GM12878 (cell line): ENCODE measurements around the gene LAMB4. TPM values are rescaled to one million over a fixed set of nuclear protein-coding genes. Genes with fewer than 3 reads are reported as not detected.

Experiments
- ATAC-seq: fragments of 200-7000 bp; cut with Tn5 transposase; 3 replicates; pipeline ENCODE4 v1.9.1; 2020; ENCODE audit warnings: mild to moderate bottlenecking, moderate library complexity
- BruUV-seq: library from RNA; stranded (reverse); fragments of 400-500 nt; replicated peaks from 2 replicates; lab custom pipeline; 2021; lab: Mats Ljungman, UMichigan
- CTCF ChIA-PET: fragments of 300-600 bp; sonication (Branson Sonifier 250); formaldehyde crosslinking; extraction: SDS; loops from one replicate; lab custom pipeline; 2021; ENCODE audit warnings: inconsistent platforms; lab: Yijun Ruan, JAX
- POLR2A ChIA-PET: fragments of 350-600 bp; formaldehyde crosslinking; extraction: SDS; loops from one replicate; lab custom pipeline; 2021; ENCODE audit warnings: inconsistent platforms; lab: Charles Lee
- RAD21 ChIA-PET: fragments of 300-600 bp; sonication (Branson Sonifier 250); formaldehyde crosslinking; loops from one replicate; lab custom pipeline; 2023; ENCODE audit warnings: antibody characterized with exemption; ENCODE audit not compliant: unreplicated experiment; lab: Charles Lee
- SMC1A ChIA-PET: fragments of 300-600 bp; sonication (Branson Sonifier 250); formaldehyde crosslinking; loops from one replicate; lab custom pipeline; 2023; ENCODE audit not compliant: unreplicated experiment, uncharacterized antibody; lab: Charles Lee
- DNase-seq: peaks from one replicate; pipeline ENCODE4 v3.0.0-alpha.2; 2011; ENCODE audit warnings: low read depth, low spot score
- FAIRE-seq: peaks from 3 replicates; lab custom pipeline; 2011; peaks lifted over from hg19 to GRCh38; lab: Jason Lieb, UNC
- H2AFZ ChIP-seq: 2 replicates; pipeline ENCODE4 v1.6.0; 2011; ENCODE audit warnings: low read depth, low read length, control low read depth; ENCODE audit not compliant: control insufficient read depth
- H3K27ac ChIP-seq: 2 replicates; pipeline ENCODE4 v1.5.1; 2011; ENCODE audit warnings: control low read depth; ENCODE audit not compliant: control insufficient read depth, insufficient read depth
- H3K27me3 ChIP-seq, 2 experiments: replicated peaks in 1 of 2; 2 replicates each; pipeline versions ENCODE4 v1.6.0 to v1.6.1; 2011; ENCODE audit warnings: low read length in 1 of 2; ENCODE audit not compliant: control insufficient read depth in 2 of 2, insufficient read depth in 2 of 2
- H3K36me3 ChIP-seq, 2 experiments: 2 replicates each; pipeline ENCODE4 v1.5.1; 2011; ENCODE audit warnings: low read length in 1 of 2; ENCODE audit not compliant: control insufficient read depth in 2 of 2, insufficient read depth in 2 of 2
- H3K4me1 ChIP-seq: 2 replicates; pipeline ENCODE4 v1.6.1; 2011; ENCODE audit warnings: mild to moderate bottlenecking, low read length, moderate library complexity, mixed read lengths; ENCODE audit not compliant: control insufficient read depth, insufficient read depth
- H3K4me2 ChIP-seq: 2 replicates; pipeline ENCODE4 v1.6.0; 2011; ENCODE audit warnings: control low read depth; ENCODE audit not compliant: control insufficient read depth, insufficient read depth
- H3K4me3 ChIP-seq: fragments of 200-600 bp; sonication (generic); 2 replicates; pipeline ENCODE4 v1.5.1; 2016
- H3K79me2 ChIP-seq: 2 replicates; pipeline ENCODE4 v1.6.0; 2011; ENCODE audit warnings: low read length; ENCODE audit not compliant: control insufficient read depth, insufficient read depth
- H3K9ac ChIP-seq: 2 replicates; pipeline ENCODE4 v1.8.0; 2011; ENCODE audit warnings: low read length, control low read depth, mixed read lengths; ENCODE audit not compliant: control insufficient read depth, insufficient read depth
- H3K9me3 ChIP-seq: replicated peaks from 3 replicates; pipeline ENCODE4 v1.5.1; 2011; ENCODE audit warnings: mild to moderate bottlenecking, low read length; ENCODE audit not compliant: control insufficient read depth, insufficient read depth
- H4K20me1 ChIP-seq: 2 replicates; pipeline ENCODE4 v1.6.0; 2011; ENCODE audit not compliant: control insufficient read depth, insufficient read depth
- CBX5 ChIP-seq: sonication (generic); IDR thresholded peaks from 2 replicates; pipeline ENCODE4 v1.6.1; 2016; ENCODE audit warnings: low read depth, moderate library complexity, mild to moderate bottlenecking, inconsistent platforms
- CHD1 ChIP-seq: IDR thresholded peaks from 2 replicates; pipeline ENCODE4 v1.6.1; 2012; ENCODE audit warnings: low read depth, low read length, improper control_type of control experiment
- GABPA ChIP-seq: IDR thresholded peaks from 2 replicates; pipeline ENCODE4 v1.6.1; 2014; ENCODE audit warnings: antibody characterized with exemption, low read depth, mild to moderate bottlenecking, inconsistent platforms
- HCFC1 ChIP-seq: fragments of 150-350 bp; IDR thresholded peaks from 2 replicates; pipeline ENCODE4 v1.6.1; 2014; ENCODE audit warnings: low read length
- MEF2A ChIP-seq: IDR thresholded peaks from 2 replicates; pipeline ENCODE4 v1.6.1; 2011; ENCODE audit warnings: low read depth, mild to moderate bottlenecking, low read length, moderate library complexity; ENCODE audit not compliant: insufficient read depth
- RUNX3 ChIP-seq: IDR thresholded peaks from 2 replicates; pipeline ENCODE4 v1.6.1; 2012; ENCODE audit warnings: low read length, inconsistent platforms
- ZNF207 ChIP-seq: fragments of 450-650 bp; IDR thresholded peaks from 2 replicates; pipeline ENCODE4 v1.6.1; 2014; ENCODE audit warnings: antibody characterized with exemption, mild to moderate bottlenecking, borderline replicate concordance
- WGBS: methylation state at CpG from one replicate; pipeline ENCODE4 v1.1.6; 2016; ENCODE audit warnings: low lambda C conversion rate; ENCODE audit not compliant: insufficient replicate concordance, insufficient coverage; ENCODE audit errors: missing lambda C conversion rate; 5-methylcytosine and 5-hydroxymethylcytosine counted together
- in situ Hi-C: fragments of 300-500 bp; cut with MboI; formaldehyde crosslinking; loops from 9 replicates; pipeline ENCODE4 v1.14.3; 2018; ENCODE audit warnings: mixed read lengths
- intact Hi-C: fragments of 100-400 bp; cut with micrococcal nuclease; formaldehyde crosslinking; loops from one replicate; pipeline ENCODE4 v1.14.2; 2022; ENCODE audit not compliant: unreplicated experiment
- polyA plus RNA-seq, 11 experiments: library from polyadenylated mRNA; depleted of rRNA in 4 of 11; unstranded in 6 of 11; stranded (reverse) in 5 of 11; fragments of >200 nt; fragmentation: Nextera tagmentation in 4 of 11; fragmentation: Illumina TruSeq in 1 of 11; extraction: Ambion mirVana in 4 of 11; extraction: Trizol in 1 of 11; gene quantifications; 1 replicate in 1 of 11; 2 replicates in 10 of 11; pipeline versions ENCODE4 v1.2.1 to v1.2.3, GENCODE V29; 2011 to 2016; ENCODE audit warnings: inconsistent platforms in 2 of 11, missing spikeins in 2 of 11, low read depth in 1 of 11
- total RNA-seq, 4 experiments: library from RNA; depleted of rRNA in 3 of 4; stranded (reverse); fragments of >200 nt in 3 of 4; fragmentation: Illumina TruSeq in 1 of 4; extraction: Trizol in 1 of 4; gene quantifications; 2 replicates each; pipeline versions ENCODE4 v1.2.1 to v1.2.3, GENCODE V29; 2013 to 2021
- TF ChIP-seq, protein P1 (sequence below), 3 experiments: IDR thresholded peaks in 2 of 3; conservative IDR thresholded peaks in 1 of 3; 2 replicates each; pipeline ENCODE4 v1.5.1; 2011; ENCODE audit warnings: low read depth in 3 of 3, low read length in 3 of 3, mild to moderate bottlenecking in 3 of 3, control low read depth in 2 of 3, moderate library complexity in 2 of 3, inconsistent platforms in 1 of 3, mixed read lengths in 1 of 3; ENCODE audit not compliant: control insufficient read depth in 2 of 3, insufficient read depth in 1 of 3; ENCODE audit errors: extremely low read depth in 1 of 3
- TF ChIP-seq, protein P2 (sequence below): IDR thresholded peaks from 2 replicates; pipeline ENCODE4 v1.6.1; 2011; ENCODE audit warnings: low read depth, mild to moderate bottlenecking, low read length, moderate library complexity, borderline replicate concordance; ENCODE audit errors: extremely low read depth

The LAMB4 gene
- total and polyA plus RNA-seq, 10 of the 15 experiments (the other 5 are each of a cell fraction or from before 2014, with no cell fraction given) = 0.04 to 0.06 TPM; not detected in 8

DNA sequence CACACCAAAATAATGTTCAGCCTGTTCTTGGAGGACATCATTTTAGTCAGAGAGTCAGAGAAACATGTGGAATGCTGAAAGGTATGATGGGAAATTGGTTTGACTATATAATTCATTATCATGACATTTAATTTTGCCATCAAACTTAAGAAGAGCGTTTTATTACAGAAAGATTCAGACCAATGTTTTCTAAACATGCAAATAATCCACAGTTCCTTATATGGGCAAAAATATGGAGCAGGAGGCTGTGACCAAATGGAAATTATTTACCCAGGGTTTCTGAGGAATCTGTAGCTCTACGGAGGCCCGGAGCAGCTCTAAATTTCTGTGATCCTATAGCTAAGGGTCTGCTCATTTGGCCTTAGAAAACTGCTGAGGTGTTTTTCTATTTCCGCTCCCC is 33.2 kb downstream of the LAMB4 start:
- H3K4me3 ChIP-seq = no peak overlapping the region
- no peak for DNase-seq
- no TSS peak for BruUV-seq
- H3K27me3 ChIP-seq = peaks cover 0 to 1% of the 10 kb centered on the region in 2 experiments; a peak in 2 of 4 replicates
- H3K9me3 ChIP-seq = no peaks in the 10 kb centered on the region
- ChIA-PET SMC1A (interaction anchor here (0.7 to 1.7 kb wide), 2 partner anchors 9 to 123 kb away, joined by 3 to 6 read pairs; no protein-coding TSS in a partner anchor), POLR2A (interaction anchor here (0.6 kb wide), 5 partner anchors 41 to 1832 kb away, joined by 3 to 6 read pairs (median 3); no protein-coding TSS in a partner anchor)
- H3K27ac ChIP-seq = no peak overlapping the region
- no peaks in the 10 kb centered on the region for H3K4me1 ChIP-seq
- H4K20me1 ChIP-seq = no peaks in the 10 kb centered on the region
- H3K36me3 ChIP-seq = no peaks in the 10 kb centered on the region
- H3K79me2 ChIP-seq = no peaks in the 10 kb centered on the region
- in situ Hi-C loops = no loop called here
- intact Hi-C loops = no loop called here
- TF ChIP-seq GABPA = no peak
- TF ChIP-seq, protein P1, sequence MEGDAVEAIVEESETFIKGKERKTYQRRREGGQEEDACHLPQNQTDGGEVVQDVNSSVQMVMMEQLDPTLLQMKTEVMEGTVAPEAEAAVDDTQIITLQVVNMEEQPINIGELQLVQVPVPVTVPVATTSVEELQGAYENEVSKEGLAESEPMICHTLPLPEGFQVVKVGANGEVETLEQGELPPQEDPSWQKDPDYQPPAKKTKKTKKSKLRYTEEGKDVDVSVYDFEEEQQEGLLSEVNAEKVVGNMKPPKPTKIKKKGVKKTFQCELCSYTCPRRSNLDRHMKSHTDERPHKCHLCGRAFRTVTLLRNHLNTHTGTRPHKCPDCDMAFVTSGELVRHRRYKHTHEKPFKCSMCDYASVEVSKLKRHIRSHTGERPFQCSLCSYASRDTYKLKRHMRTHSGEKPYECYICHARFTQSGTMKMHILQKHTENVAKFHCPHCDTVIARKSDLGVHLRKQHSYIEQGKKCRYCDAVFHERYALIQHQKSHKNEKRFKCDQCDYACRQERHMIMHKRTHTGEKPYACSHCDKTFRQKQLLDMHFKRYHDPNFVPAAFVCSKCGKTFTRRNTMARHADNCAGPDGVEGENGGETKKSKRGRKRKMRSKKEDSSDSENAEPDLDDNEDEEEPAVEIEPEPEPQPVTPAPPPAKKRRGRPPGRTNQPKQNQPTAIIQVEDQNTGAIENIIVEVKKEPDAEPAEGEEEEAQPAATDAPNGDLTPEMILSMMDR (IDR thresholded peaks at IDR 0.05 in 2 of 3, conservative IDR thresholded peaks at IDR 0.05 in 1 of 3; ENCODE audit: control insufficient read depth in 2 of 3, extremely low read depth in 1 of 3, insufficient read depth in 1 of 3, low read depth in 3 of 3, low read length in 3 of 3) = no peak
- TF ChIP-seq CBX5 = no peak
- no peak for TF ChIP-seq RUNX3
- TF ChIP-seq ZNF207 = no peak
- no peak for TF ChIP-seq CHD1
- no peak for TF ChIP-seq MEF2A
- TF ChIP-seq HCFC1 = no peak
- TF ChIP-seq, protein P2, sequence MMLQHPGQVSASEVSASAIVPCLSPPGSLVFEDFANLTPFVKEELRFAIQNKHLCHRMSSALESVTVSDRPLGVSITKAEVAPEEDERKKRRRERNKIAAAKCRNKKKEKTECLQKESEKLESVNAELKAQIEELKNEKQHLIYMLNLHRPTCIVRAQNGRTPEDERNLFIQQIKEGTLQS = no peak
- TF ChIP-seq, all 136 proteins: peak for 0
- Histone ChIP-seq H3K9ac (no peak overlapping the region), H2AFZ (no peak overlapping the region), H3K4me2 (no peak overlapping the region)
- WGBS = 71% methylated on average over 4 of the region's 4 CpGs
- FAIRE-seq (no peak), ATAC-seq (no peak)
- ChIA-PET CTCF (interaction anchor here (0.6 to 1.1 kb wide), 2 partner anchors 17 to 49 kb away, joined by 3 to 8 read pairs; no protein-coding TSS in a partner anchor), RAD21 (interaction anchor here (1.2 kb wide), 1 partner anchor 222 kb away, joined by 3 read pairs; no protein-coding TSS in a partner anchor)
